Measurements from ENCODE around the gene ANKRD16. TPM values are rescaled to one million over a fixed set of nuclear protein-coding genes. Genes with fewer than 3 reads are reported as not detected.

Gene ANKRD16
- total and polyA plus RNA-seq, 2 experiments from 2014 or later = 6.4 to 16.1 TPM

DNA sequence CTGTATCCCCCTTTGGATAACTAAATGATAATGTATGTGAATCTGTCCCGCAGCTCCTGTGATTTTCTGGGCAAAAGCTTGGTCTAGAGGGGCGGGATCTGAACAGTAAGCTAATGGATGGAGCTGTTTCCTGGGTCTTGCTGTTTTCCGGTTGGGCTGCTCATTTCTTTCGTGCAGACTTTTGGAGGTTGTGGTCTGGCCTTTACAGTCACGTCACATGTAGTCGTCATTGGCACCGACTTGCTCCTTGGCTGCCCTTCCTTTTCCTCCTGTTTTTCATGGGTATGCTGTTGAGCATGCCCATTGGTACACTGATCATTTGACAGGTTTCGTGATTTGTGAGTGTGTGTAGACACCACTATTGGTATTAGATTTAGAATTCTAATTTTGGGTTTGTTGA lies 2.3 kb upstream of the ANKRD16 start:
- peaks cover 13% of the 10 kb centered on the region for H3K4me1 ChIP-seq (ENCODE audit: insufficient read depth)
- Mint-ChIP-seq H3K4me1 (peaks cover 29% of the 10 kb centered on the region), H3K9me3 (no peaks in the 10 kb centered on the region), H3K36me3 (ENCODE audit: low read depth) (peaks cover 42% of the 10 kb centered on the region), H3K27ac (no peak overlapping the region), H3K27me3 (ENCODE audit: insufficient read depth, low read depth, poor library complexity) (peaks cover 9% of the 10 kb centered on the region), H3K4me3 (peak overlapping the region; percentile 52; the same call in 2 of the 3 replicates)
- H4K20me1 ChIP-seq (replicated peaks; ENCODE audit: insufficient read depth) = peaks cover 48% of the 10 kb centered on the region
- H3F3A ChIP-seq (replicated peaks; ENCODE audit: low read depth) = peaks cover 6% of the 10 kb centered on the region; the same call in 1 of the 2 replicates
- no peaks in the 10 kb centered on the region for H3K27me3 ChIP-seq (ENCODE audit: insufficient read depth)
- no peak overlapping the region for H2AFZ ChIP-seq
- peaks cover 8% of the 10 kb centered on the region; the same call in 1 of the 2 replicates for H3K36me3 ChIP-seq (ENCODE audit: insufficient read depth)
- DNase-seq (ENCODE audit: low spot score) (no peak), ATAC-seq (no peak)
- no peak for TF ChIP-seq ZNF331 (CRISPR knock-in tag; IDR thresholded peaks at IDR 0.05; ENCODE audit: low read depth)
- TF ChIP-seq EZH2phosphoT487 (IDR thresholded peaks at IDR 0.05; ENCODE audit: unreplicated experiment) = no peak
- no peak for TF ChIP-seq ZNF114 (CRISPR knock-in tag; IDR thresholded peaks at IDR 0.05)
- no peak for TF ChIP-seq JUNB (IDR thresholded peaks at IDR 0.05; ENCODE audit: unreplicated experiment)
- TF ChIP-seq NANOG (IDR thresholded peaks at IDR 0.05; ENCODE audit: borderline replicate concordance) = no peak
- no peak for TF ChIP-seq STAT1 (IDR thresholded peaks at IDR 0.05; ENCODE audit: unreplicated experiment)
- TF ChIP-seq, protein P1, sequence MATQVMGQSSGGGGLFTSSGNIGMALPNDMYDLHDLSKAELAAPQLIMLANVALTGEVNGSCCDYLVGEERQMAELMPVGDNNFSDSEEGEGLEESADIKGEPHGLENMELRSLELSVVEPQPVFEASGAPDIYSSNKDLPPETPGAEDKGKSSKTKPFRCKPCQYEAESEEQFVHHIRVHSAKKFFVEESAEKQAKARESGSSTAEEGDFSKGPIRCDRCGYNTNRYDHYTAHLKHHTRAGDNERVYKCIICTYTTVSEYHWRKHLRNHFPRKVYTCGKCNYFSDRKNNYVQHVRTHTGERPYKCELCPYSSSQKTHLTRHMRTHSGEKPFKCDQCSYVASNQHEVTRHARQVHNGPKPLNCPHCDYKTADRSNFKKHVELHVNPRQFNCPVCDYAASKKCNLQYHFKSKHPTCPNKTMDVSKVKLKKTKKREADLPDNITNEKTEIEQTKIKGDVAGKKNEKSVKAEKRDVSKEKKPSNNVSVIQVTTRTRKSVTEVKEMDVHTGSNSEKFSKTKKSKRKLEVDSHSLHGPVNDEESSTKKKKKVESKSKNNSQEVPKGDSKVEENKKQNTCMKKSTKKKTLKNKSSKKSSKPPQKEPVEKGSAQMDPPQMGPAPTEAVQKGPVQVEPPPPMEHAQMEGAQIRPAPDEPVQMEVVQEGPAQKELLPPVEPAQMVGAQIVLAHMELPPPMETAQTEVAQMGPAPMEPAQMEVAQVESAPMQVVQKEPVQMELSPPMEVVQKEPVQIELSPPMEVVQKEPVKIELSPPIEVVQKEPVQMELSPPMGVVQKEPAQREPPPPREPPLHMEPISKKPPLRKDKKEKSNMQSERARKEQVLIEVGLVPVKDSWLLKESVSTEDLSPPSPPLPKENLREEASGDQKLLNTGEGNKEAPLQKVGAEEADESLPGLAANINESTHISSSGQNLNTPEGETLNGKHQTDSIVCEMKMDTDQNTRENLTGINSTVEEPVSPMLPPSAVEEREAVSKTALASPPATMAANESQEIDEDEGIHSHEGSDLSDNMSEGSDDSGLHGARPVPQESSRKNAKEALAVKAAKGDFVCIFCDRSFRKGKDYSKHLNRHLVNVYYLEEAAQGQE (IDR thresholded peaks at IDR 0.05; ENCODE audit: unreplicated experiment) = no peak
- TF ChIP-seq, protein P2, sequence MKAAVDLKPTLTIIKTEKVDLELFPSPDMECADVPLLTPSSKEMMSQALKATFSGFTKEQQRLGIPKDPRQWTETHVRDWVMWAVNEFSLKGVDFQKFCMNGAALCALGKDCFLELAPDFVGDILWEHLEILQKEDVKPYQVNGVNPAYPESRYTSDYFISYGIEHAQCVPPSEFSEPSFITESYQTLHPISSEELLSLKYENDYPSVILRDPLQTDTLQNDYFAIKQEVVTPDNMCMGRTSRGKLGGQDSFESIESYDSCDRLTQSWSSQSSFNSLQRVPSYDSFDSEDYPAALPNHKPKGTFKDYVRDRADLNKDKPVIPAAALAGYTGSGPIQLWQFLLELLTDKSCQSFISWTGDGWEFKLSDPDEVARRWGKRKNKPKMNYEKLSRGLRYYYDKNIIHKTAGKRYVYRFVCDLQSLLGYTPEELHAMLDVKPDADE (IDR thresholded peaks at IDR 0.05) = no peak
- TF ChIP-seq, protein P3, sequence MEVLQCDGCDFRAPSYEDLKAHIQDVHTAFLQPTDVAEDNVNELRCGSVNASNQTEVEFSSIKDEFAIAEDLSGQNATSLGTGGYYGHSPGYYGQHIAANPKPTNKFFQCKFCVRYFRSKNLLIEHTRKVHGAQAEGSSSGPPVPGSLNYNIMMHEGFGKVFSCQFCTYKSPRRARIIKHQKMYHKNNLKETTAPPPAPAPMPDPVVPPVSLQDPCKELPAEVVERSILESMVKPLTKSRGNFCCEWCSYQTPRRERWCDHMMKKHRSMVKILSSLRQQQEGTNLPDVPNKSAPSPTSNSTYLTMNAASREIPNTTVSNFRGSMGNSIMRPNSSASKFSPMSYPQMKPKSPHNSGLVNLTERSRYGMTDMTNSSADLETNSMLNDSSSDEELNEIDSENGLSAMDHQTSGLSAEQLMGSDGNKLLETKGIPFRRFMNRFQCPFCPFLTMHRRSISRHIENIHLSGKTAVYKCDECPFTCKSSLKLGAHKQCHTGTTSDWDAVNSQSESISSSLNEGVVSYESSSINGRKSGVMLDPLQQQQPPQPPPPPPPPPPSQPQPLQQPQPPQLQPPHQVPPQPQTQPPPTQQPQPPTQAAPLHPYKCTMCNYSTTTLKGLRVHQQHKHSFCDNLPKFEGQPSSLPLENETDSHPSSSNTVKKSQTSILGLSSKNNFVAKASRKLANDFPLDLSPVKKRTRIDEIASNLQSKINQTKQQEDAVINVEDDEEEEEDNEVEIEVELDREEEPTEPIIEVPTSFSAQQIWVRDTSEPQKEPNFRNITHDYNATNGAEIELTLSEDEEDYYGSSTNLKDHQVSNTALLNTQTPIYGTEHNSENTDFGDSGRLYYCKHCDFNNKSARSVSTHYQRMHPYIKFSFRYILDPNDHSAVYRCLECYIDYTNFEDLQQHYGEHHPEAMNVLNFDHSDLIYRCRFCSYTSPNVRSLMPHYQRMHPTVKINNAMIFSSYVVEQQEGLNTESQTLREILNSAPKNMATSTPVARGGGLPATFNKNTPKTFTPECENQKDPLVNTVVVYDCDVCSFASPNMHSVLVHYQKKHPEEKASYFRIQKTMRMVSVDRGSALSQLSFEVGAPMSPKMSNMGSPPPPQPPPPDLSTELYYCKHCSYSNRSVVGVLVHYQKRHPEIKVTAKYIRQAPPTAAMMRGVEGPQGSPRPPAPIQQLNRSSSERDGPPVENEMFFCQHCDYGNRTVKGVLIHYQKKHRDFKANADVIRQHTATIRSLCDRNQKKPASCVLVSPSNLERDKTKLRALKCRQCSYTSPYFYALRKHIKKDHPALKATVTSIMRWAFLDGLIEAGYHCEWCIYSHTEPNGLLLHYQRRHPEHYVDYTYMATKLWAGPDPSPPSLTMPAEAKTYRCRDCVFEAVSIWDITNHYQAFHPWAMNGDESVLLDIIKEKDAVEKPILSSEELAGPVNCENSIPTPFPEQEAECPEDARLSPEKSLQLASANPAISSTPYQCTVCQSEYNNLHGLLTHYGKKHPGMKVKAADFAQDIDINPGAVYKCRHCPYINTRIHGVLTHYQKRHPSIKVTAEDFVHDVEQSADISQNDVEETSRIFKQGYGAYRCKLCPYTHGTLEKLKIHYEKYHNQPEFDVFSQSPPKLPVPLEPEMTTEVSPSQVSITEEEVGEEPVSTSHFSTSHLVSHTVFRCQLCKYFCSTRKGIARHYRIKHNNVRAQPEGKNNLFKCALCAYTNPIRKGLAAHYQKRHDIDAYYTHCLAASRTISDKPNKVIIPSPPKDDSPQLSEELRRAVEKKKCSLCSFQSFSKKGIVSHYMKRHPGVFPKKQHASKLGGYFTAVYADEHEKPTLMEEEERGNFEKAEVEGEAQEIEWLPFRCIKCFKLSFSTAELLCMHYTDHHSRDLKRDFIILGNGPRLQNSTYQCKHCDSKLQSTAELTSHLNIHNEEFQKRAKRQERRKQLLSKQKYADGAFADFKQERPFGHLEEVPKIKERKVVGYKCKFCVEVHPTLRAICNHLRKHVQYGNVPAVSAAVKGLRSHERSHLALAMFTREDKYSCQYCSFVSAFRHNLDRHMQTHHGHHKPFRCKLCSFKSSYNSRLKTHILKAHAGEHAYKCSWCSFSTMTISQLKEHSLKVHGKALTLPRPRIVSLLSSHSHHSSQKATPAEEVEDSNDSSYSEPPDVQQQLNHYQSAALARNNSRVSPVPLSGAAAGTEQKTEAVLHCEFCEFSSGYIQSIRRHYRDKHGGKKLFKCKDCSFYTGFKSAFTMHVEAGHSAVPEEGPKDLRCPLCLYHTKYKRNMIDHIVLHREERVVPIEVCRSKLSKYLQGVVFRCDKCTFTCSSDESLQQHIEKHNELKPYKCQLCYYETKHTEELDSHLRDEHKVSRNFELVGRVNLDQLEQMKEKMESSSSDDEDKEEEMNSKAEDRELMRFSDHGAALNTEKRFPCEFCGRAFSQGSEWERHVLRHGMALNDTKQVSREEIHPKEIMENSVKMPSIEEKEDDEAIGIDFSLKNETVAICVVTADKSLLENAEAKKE (CRISPR knock-in tag; IDR thresholded peaks at IDR 0.05) = no peak
- TF ChIP-seq EZH2 (IDR thresholded peaks at IDR 0.05; ENCODE audit: low read depth, unreplicated experiment) = no peak
- TF ChIP-seq POLR2AphosphoS5 (IDR thresholded peaks at IDR 0.05; ENCODE audit: low read depth) = no peak
- TF ChIP-seq CREB1 (CRISPR knock-in tag; IDR thresholded peaks at IDR 0.05; ENCODE audit: low read depth) = no peak
- TF ChIP-seq, protein P4, sequence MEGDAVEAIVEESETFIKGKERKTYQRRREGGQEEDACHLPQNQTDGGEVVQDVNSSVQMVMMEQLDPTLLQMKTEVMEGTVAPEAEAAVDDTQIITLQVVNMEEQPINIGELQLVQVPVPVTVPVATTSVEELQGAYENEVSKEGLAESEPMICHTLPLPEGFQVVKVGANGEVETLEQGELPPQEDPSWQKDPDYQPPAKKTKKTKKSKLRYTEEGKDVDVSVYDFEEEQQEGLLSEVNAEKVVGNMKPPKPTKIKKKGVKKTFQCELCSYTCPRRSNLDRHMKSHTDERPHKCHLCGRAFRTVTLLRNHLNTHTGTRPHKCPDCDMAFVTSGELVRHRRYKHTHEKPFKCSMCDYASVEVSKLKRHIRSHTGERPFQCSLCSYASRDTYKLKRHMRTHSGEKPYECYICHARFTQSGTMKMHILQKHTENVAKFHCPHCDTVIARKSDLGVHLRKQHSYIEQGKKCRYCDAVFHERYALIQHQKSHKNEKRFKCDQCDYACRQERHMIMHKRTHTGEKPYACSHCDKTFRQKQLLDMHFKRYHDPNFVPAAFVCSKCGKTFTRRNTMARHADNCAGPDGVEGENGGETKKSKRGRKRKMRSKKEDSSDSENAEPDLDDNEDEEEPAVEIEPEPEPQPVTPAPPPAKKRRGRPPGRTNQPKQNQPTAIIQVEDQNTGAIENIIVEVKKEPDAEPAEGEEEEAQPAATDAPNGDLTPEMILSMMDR (conservative IDR thresholded peaks at IDR 0.05; ENCODE audit: low read depth in 2 of 2) = no peak
- H3K9me2 ChIP-seq (ENCODE audit: insufficient read depth) = no peaks in the 10 kb centered on the region
- H3K4me2 ChIP-seq = 0 out of 2 replicates have a peak overlapping the region, but pooled peaks have one; percentile 26
- no peak overlapping the region for H3K4me3 ChIP-seq
- no peak overlapping the region for H3K27ac ChIP-seq (ENCODE audit: low read depth)
- H3K79me2 ChIP-seq (replicated peaks; ENCODE audit: insufficient read depth) = peaks cover 75% of the 10 kb centered on the region

Measured in GM23338 (cell line).